GM19240 (cell line): ENCODE measurements around the gene DPM1.

Experiments
- DNase-seq: peaks from one replicate; pipeline ENCODE4 v3.0.0; 2011; ENCODE audit warnings: low spot score; ENCODE audit not compliant: insufficient read length

Gene DPM1

GRCh38 chr20:50957798-50958614 lies at the start of gene DPM1:
TSS of gene DPM1 (minus strand) at chr20:50958532. CDS start at chr20:50958523, 9 bp downstream.
- peak; percentile 59 for DNase-seq

- no peak for DNase-seq
These were observed 46.9 kb upstream of the DPM1 start for GRCh38 chr20:51005214-51005613.

- DNase-seq, result no peak
These were observed 46.4 kb upstream of the DPM1 start for GRCh38 chr20:51004781-51005180.

GRCh38 chr20:51004305-51004727 lies 46.0 kb upstream of the DPM1 start:
- DNase-seq, result no peak

GRCh38 chr20:51003753-51004152 lies 45.4 kb upstream of the DPM1 start:
- no peak for DNase-seq

GRCh38 chr20:51002633-51003032 lies 44.3 kb upstream of the DPM1 start:
- DNase-seq, result no peak

- no peak for DNase-seq
These were observed 43.3 kb upstream of the DPM1 start for GRCh38 chr20:51001430-51002265.

- DNase-seq, result no peak
These were observed 41.0 kb upstream of the DPM1 start for GRCh38 chr20:50999355-50999754.

GRCh38 chr20:50996901-50997865 lies 38.9 kb upstream of the DPM1 start:
- DNase-seq, result no peak

- DNase-seq, result no peak
These were observed 37.2 kb upstream of the DPM1 start for GRCh38 chr20:50995506-50995905.

- DNase-seq, result no peak
These were observed 35.5 kb upstream of the DPM1 start for GRCh38 chr20:50993876-50994275.

- DNase-seq, result peak; percentile 46
These were observed 34.6 kb upstream of the DPM1 start for GRCh38 chr20:50992733-50993457.

GRCh38 chr20:50992336-50992732 lies 34.0 kb upstream of the DPM1 start:
- DNase-seq, result no peak

GRCh38 chr20:50991076-50991475 lies 32.7 kb upstream of the DPM1 start:
- no peak for DNase-seq

GRCh38 chr20:50987493-50988210 lies 29.3 kb upstream of the DPM1 start:
- peak; percentile 40 for DNase-seq

- DNase-seq, result no peak
These were observed 25.0 kb upstream of the DPM1 start for GRCh38 chr20:50983321-50983720.

- DNase-seq, result no peak
These were observed 24.0 kb upstream of the DPM1 start for GRCh38 chr20:50982363-50982762.

GRCh38 chr20:50981714-50982048 lies 23.3 kb upstream of the DPM1 start:
- no peak for DNase-seq

- peak; percentile 38 for DNase-seq
These were observed 22.8 kb upstream of the DPM1 start for GRCh38 chr20:50980851-50981713.
